Keratinocyte (primary cell): ENCODE measurements around the gene MRPS12.

Experiments
- CTCF ChIP-seq, 3 experiments: IDR thresholded peaks in 1 of 3; conservative IDR thresholded peaks in 1 of 3; optimal IDR thresholded peaks in 1 of 3; 2 replicates in 2 of 3; 3 replicates in 1 of 3; pipeline versions ENCODE3 to v1.5.1; 2011; ENCODE audit warnings: low read length in 3 of 3, mild to moderate bottlenecking in 3 of 3, moderate library complexity in 2 of 3, control low read depth in 1 of 3, inconsistent platforms in 1 of 3; ENCODE audit not compliant: insufficient read depth in 2 of 3; ENCODE audit errors: extremely low read depth in 1 of 3
- EZH2 ChIP-seq: IDR thresholded peaks from one replicate; pipeline ENCODE4 v1.6.1; 2012; ENCODE audit warnings: inconsistent platforms, mild to moderate bottlenecking, low read length, moderate library complexity

- TF ChIP-seq CTCF (optimal IDR thresholded peaks at IDR 0.05 in 1 of 3, IDR thresholded peaks at IDR 0.05 in 1 of 3, conservative IDR thresholded peaks at IDR 0.05 in 1 of 3; ENCODE audit: extremely low read depth in 1 of 3, insufficient read depth in 2 of 3, low read length in 3 of 3) (no peak), EZH2 (no peak)
Measured at GRCh38 chr19:38888876-38889275, 41.9 kb upstream of the MRPS12 start.
